Activated CD4-positive, alpha-beta T cell treated with anti-CD3 and anti-CD28 coated beads for 24 hours (primary cell): ENCODE measurements around the gene HEBP2.
A peak's percentile ranks its signal among the peaks of the same experiment; 100 is the strongest.
"Not testable (repeated sequence)": the region's sequence is repeated elsewhere in the genome, so short reads cannot be mapped to it uniquely, and the experiment has no call there.

Experiments used
- DNase-seq, 2 donors: peaks; one replicate each; pipeline ENCODE4 v3.0.0-alpha.2; 2020; ENCODE audit warnings: low read depth in 2 of 2

Gene HEBP2, protein sequence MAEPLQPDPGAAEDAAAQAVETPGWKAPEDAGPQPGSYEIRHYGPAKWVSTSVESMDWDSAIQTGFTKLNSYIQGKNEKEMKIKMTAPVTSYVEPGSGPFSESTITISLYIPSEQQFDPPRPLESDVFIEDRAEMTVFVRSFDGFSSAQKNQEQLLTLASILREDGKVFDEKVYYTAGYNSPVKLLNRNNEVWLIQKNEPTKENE

DNA sequence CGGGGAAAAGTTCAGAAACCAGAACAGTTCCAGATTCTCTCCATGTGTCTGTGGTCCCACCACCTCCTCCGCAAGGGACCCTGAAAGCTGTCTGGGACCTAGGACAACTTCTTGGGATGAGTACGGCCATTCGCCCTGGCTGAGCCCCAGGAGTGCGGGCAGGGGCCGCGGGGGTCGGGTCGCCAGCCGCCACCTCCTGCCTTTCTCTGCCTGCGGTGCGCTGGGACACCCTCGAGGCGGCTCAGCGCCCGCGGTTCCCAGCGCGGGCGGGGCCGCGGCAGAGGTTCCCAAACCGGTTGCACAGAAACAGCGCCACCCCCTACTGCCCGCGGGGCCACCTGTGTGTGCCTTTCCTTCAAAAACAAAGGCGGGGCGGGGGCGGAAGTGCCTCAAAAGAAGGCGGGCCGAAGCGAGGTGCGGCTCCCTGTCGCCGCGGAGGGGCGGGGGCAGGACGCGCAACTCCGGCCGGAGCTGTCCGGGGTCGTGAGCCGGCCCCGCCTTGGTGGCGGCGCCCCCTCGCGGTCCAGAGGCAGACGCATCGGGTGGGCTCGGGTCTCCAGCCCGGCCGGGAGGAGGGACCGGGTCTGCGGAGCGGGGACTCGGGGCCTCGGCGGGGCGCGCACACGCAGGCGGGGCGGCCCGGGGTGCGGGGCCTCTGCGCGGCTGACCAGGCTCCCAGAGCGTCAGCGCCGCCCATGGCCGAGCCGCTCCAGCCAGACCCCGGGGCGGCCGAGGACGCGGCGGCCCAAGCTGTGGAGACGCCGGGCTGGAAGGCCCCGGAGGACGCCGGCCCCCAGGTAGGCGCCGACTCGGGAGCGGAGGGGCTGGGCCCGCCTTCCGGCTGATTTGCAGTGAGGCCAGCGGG, at the start of gene HEBP2:
TSS of gene HEBP2 (plus strand) at position 423 of the 865 bp plus-strand sequence. CDS start at position 696, 273 bp downstream.
- peak; percentile 72 to 94 for DNase-seq

DNA sequence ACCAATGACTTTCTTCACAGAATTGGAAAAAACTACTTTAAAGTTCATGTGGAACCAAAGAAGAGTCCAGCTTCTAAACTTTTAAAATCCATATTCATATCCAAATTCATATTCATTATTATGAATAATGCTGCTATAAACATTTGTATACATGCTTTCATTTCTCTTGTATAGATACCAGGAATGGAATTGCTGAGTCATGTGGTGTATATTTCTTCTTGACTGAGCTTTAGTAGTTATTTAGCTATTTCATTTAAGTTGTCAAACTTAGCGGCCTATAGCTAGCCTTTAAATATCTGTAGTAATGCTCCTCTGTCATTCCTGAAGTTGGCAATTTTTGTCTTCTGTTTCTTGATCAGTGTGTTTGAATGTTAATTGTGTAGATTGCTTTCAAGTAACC, 46.1 kb upstream of the HEBP2 start:
- DNase-seq: no peak

DNA sequence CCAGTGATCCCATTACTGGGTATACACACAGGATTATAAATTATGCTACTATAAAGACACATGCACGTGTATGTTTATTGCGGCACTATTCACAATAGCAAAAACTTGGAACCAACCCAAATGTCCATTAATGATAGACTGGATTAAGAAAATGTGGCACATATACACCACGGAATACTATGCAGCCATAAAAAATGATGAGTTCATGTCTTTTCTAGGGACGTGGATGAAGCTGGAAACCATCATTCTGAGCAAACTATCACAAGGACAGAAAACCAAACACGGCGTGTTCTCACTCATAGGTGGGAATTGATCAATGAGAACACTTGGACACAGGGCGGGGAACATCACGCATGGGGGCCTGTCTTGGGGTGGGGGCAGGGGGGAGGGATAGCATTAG, 35.3 kb upstream of the HEBP2 start:
- DNase-seq: not testable (repeated sequence)

DNA sequence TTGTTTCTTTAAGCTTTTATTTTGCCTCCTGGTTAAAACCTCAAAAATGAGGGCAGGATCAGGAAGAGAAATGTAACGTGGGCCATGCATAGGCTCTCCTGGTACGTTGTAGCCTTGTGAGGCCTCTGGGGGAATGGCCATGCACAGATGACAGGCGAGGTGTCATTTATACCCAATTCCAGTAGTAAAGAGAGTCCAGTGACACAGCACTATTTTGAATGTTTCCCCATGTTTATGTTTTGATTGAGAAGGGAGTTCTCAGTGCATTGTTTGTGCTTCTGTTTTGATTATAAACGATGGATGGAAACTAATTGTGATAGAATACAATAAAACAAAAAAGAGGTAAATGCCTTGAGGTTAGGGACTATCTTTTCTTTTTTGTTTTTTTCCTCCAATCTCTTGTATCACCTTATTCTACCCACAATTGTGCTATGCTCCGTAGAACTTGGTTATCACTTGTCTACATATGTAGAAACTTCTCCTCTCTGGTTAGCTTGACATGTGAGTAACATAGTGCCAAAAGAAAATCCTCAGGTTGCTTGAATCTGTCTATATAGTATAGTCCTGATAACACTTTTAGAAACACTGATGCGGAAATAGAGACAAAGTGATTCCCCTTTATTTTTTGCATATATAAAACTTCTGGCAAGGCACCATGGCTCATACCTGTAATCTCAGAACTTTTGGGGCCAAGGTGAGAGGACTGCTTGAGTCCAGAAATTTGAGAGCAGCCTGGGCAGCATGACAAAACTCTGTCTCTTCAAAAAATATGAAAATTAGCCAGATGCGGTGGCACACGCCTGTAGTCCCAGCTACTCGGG, 33.2 kb upstream of the HEBP2 start:
- DNase-seq: no peak

DNA sequence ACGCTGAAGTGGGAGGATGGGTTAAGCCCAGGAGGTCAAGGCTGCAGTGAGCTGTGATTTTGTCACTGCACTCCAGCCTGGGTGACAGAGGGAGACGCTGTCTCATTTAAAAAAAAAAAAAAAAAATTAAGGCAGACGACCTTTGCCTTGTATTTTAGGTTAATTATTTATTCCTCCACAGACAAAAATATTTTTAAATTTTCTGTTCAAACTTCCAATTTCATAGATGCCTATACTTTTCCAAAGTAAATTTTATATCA, 32.6 kb upstream of the HEBP2 start:
- DNase-seq: no peak

DNA sequence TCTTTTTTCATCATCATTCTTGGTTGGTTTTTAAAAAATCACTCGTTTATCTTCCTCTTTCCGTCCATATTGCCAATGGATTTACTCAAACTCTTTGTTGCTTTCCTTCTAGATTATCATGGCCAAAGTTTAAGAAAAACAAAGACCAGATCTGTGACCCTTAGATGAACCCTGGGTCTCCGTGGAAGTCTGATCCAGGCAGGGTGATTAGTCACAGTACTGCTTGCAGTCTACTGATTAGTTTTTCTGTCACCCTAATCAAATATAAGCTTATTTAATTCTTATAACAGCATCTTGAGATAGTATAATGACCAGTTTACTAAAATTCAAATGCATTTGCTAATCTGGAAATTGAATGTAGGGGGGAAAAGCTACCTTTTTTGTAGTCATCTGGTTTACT, 32.3 kb upstream of the HEBP2 start:
- DNase-seq: no peak

DNA sequence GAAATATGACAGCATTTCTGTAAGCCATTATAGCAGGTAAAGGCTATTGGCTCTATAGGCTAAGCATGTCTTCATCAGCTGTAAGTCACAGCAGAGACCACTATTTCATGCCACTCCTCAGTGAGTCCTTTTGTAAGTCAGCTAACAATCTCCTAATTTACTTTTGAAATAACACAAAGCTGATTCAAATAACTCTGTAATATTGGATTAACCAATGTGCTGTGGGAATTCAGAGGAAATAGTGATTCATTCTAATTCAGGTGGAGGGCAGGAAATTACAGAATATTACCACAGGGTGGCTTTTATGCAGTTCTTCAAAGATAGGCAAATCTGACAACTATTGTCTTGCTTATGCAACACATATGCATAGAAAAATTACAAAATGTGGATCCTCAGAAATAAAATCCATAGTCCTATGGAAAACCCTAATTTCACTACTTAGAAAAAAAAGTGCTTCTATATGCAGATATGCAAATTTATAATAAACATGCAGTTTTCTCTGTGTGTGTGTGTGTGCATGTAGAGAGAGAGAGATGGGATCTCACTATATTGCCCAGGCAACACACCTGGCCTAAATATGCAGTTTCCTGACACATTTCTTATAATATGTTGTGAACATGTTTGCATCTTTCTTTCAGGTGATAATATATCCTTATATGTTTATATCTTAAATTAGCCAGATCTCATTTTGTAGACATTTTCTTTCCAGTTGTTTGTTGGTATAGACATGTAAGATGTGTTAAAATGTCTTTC, 31.1 kb upstream of the HEBP2 start:
- no peak for DNase-seq

DNA sequence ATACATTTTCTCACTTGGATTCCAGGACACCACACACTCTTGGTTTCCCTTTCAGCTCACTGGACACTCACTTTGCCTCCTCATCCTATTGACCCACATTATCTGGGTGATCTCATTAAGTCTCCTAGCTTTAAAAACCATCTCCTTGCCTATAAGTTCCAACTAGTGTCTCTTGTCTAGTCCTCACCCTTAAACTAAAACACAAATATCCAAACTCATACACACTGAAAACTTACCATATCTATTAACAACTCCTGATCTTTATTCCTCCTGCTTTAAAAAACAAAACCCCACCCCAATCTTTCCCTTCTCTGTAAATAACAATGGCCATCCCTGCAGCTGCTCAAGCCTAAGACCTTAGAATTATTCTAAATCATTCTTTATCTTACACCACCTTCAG, 29.8 kb upstream of the HEBP2 start:
- no peak for DNase-seq

DNA sequence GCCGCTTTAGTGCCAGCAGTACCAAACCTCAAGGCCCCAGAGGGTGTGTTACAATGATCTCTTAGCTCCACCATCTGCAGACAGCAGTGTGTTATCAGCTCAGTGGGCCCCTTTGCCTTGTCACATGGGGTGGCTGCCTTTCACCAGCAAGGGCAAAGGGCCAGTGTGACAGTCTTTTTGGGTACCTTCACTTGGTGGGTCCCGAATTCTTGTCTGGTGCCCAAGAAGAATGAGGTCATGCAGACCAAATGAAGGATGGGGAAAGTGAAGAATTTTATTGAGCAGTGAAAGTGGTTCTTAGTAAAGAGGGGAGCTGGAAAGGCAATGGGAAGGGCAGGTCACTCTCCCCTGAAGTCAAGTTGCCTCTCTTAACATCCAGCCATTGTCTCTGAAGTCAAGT, 29.2 kb upstream of the HEBP2 start:
- no peak for DNase-seq

DNA sequence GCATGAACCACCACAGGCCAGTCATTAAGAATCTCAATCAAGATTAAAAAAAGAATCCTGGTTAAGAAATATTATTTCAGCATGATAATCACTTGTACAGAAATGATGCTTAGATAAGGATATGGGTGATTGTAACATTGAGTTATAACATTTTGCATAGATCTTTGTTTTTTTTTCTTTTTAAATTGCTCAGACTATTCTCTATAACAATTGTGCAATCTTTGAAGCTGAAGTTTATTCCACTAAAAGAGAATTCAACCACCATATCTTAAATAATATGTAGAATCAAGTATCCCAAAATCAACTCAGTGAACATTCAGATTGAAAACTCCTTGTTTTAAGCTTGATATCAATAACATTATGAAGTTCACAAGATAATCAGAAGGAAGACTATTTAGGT, 27.0 kb upstream of the HEBP2 start:
- no peak for DNase-seq

DNA sequence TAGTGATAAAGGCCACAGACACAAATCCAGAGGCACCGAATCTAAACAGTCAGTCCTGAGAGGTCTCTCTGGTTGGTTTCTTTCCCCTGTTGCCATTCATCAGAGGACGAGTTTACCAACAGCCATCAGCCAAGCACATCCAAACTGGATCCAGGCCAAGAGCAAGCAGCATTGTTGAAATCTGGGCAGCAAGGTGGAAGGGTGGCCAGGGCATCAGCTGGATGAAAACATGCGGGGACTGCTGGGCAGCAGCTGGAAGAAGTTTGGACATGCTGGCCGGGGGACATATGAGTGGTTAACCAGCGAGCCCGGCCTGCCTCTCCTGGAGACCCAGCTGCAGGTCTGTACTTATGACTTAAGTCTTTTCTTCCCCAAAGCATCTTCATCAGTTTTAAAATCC, 26.2 kb upstream of the HEBP2 start, which contains the start of gene SMIM28:
TSS of gene SMIM28 (plus strand) at position 62 of the 400 bp plus-strand sequence. CDS start at position 230, 168 bp downstream.
- no peak for DNase-seq

DNA sequence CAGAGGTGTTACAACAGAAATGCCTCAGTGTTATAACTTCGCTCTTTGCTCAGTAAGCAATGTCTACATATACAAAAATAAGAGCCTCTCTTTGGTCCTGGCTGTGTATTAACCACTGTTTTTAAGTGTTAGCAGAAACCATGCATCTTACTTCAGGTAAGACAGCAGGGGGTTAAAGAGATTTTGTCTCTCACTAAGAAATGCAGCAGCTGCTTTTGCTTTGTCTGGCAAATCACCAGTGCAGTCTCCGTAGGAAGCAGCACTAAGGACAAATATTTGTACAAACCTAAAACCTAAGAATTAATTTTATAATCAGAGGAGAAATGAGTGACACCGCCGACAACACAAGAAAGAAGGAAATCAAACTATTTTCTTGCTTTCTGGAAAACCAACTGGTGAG, 25.6 kb upstream of the HEBP2 start:
- no peak for DNase-seq

DNA sequence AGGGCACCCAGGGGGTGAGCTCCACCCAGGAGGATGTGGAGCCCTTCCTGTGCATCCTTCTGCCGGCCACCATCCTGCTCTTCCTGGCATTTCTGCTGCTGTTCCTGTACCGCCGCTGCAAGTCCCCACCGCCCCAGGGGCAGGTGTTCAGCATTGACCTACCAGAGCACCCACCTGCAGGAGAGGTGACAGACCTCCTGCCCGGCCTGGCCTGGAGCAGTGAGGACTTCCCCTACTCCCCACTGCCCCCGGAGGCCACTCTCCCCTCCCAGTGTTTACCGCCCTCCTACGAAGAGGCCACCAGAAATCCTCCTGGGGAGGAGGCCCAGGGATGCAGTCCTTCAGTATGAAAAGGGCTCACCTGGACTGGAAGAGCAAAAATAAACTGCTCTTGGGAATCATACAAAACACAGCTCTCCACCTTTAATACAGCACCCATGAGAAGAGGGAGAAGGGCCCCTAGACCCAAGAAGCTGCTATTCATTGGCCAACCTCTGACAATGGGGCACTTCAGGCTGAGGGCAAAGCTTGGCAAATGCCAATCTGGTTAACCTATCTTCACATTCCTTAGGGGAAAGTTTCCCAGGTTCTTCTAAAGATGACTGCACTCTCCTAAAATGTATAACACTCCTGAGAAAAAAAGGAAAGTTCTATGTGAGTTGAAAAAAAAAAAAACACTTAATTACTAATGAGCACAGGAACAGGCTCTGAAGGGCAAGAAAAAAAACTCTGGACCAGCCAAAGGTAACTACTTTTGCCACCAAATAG, 21.3 kb upstream of the HEBP2 start:
- DNase-seq: no peak

DNA sequence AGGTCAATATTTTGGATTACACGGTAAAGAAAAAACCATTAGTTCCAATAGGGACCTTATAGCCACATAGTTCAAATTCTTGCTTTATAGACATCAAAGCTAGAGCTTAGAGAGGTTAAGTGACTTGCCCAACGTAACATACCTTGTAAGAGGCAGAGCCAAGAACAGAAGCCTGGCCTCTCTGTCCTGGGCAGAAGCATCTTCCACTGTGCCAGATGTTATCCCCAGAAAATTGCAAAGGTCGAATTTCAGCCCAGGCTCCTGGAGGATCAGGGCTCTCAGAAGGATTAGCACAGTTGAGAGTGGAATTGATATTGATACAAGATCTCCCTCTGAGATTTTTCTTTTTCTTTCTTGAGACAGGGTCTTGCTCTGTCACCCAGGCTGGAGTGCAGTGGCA, 20.2 kb upstream of the HEBP2 start:
- no peak for DNase-seq

DNA sequence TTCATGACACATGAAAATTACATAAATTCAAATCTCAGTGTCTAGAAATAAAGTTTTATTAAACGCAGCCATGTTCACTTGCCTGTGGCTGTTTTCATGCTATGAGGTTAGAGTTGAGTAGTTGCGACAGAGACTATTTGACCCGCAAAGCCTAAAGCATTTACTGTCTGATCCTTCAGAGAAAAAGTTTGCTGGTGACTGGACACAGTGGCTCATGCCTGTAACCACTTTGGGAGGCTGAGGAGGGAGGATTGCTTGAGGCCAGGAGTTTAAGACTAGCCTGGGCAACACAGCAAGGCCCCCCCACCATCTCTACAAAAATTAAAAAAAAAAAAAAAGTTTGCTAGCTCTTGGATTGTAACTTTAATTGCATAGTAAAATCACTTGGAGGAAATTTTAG, 17.1 kb upstream of the HEBP2 start:
- no peak for DNase-seq

DNA sequence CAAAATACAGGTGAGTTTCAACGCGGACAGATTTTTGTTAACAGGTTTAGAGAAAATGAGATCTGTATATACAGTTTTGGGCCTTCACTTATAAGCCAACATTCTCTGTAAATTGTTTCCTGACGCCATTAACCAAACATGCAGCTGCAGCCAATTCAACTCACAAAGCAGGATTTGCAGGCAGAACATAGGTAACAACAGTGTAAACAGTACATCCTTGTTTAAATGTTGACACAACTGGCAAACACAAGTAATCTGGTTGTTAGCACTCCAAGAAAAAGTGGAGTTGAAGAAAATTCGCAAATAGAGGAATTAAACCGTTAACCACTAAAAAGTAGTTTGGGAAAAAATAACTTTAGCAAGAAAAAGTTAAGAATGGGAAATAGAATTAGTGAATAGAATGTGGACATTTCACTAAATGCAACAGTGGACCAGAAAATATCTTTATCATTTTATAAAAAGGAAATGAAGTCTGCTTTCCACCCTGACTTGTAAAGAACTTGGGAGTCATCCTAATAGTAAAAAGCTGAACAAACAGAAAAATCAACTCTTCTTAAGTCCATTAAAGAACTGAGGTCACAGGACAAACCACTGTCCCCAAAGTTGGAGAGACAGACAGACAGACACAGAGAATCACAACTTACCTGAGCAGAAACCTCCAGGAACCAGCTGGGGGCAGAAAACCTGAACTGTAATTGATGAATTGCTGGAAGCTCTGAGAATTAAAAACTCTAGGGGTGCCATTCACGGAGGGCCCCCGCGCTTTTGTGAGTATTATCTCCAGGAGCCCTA, 16.2 kb upstream of the HEBP2 start:
- DNase-seq: no peak

DNA sequence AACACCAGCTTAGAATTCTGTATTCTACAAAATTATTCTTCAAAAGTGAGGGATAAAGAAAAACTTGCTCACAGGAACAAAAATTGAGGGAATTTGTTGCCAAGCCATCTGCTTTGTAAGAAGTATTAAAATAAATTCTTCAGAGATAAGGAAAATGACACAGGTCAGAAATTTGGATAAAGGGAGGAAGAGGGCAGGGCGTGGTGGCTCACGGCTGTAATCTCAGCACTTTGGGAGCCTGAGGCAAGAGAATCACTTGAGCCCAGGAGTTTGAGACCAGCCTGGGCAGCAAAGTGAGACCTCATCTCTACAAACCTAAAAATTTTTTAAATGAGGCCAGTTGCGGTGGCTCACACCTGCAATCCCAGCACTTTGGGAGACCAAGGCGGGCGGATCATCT, 14.5 kb upstream of the HEBP2 start:
- no peak for DNase-seq

DNA sequence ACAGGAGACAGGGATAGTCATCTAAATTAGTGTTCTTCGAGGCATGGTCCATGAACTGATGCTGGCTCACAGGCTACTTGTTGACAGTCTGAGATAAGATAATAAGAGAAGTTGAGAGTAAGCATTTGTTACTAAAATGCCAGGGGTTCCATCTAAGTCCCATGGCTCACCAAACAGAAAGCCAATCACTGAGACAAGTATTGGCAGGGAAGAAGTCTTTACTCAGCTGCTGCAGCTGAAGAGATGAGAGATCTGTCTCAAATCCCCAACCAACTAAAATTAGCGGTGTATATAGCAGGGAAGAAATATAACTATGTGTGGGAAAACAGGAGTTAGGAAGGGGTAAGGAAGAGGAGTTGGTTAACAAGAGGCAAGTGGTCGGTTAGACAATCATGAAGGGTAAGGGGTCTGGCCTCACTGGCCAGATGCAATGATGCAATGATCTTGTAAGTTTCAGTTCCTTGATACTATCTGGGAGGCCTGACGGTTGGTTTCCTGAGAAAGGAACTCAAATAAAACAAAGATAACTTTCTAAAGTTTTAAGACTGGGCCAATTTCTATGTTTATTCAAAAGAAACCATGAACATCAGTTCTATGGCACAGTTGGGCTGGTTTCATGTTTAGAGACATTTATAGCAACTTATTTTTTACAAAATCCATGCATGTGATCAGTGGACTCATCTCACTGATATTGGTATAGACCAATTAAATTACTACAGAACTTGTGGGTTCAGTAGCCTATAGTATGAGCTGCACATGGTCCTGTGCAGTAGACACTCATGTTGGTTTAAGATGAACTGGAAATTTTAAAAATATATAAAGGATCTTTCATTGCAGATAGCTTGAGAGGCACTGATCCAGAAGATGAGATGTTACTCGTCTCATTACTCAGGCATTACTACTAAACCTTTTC, 9.9 kb upstream of the HEBP2 start:
- no peak for DNase-seq

DNA sequence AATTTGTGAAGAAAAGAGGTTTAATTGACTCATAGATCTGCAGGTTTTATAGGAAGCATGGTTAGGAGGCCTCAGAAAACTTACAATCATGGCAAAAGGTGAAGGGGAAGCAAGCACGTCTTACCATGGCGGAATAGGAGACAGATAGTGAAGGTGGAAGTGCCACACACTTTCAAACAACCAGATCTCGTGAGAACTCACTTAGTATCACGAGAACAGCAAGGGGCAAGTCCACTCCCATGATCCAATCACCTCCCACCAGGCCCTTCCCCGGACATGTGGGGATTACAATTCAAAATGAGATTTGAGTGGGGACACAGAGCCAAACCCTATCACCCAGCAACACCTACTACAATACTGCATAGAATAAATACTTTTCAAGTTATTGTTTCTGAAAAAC, 7.3 kb upstream of the HEBP2 start:
- no peak for DNase-seq
